Neutrophil (primary cell): ENCODE measurements around the gene BCAP31.

Experiments
- H3K27ac ChIP-seq: fragments of 200-600 bp; sonication (generic); 2 replicates; pipeline ENCODE4 v1.5.1; 2016; ENCODE audit warnings: mild to moderate bottlenecking, moderate library complexity
- H3K27me3 ChIP-seq: fragments of 200-600 bp; sonication (generic); 2 replicates; pipeline ENCODE4 v1.6.0; 2016; ENCODE audit warnings: mild to moderate bottlenecking
- H3K36me3 ChIP-seq: fragments of 200-600 bp; sonication (generic); 2 replicates; pipeline ENCODE4 v1.5.1; 2017
- H3K4me1 ChIP-seq, 2 experiments: fragments of 200-600 bp in 1 of 2; sonication (generic) in 1 of 2; 1 replicate in 1 of 2; 2 replicates in 1 of 2; pipeline versions ENCODE4 v1.5.1 to v1.6.1; 2013 to 2016; ENCODE audit warnings: low read depth in 1 of 2, low read length in 1 of 2, mild to moderate bottlenecking in 1 of 2, moderate library complexity in 1 of 2; ENCODE audit not compliant: control insufficient read depth in 1 of 2, insufficient read depth in 1 of 2
- H3K4me3 ChIP-seq, 2 experiments: fragments of 200-600 bp in 1 of 2; sonication (generic) in 1 of 2; 1 replicate in 1 of 2; 2 replicates in 1 of 2; pipeline ENCODE4 v1.5.1; 2013 to 2016; ENCODE audit warnings: low read depth in 1 of 2, low read length in 1 of 2, mild to moderate bottlenecking in 1 of 2, moderate library complexity in 1 of 2
- H3K9me3 ChIP-seq: fragments of 200-600 bp; sonication (generic); 2 replicates; pipeline ENCODE4 v1.5.1; 2016
- CTCF ChIP-seq: fragments of 200-600 bp; sonication (generic); IDR thresholded peaks from 2 replicates; pipeline ENCODE4 v1.5.1; 2016; ENCODE audit warnings: antibody characterized with exemption

BCAP31 gene

GRCh38 chrX:153724252-153725038, at the start of gene BCAP31, which contains the start of gene ABCD1:
TSS of gene BCAP31 (minus strand) at chrX:153724387. CDS start at chrX:153723244, 1,143 bp downstream.
TSS of gene ABCD1 (plus strand) at chrX:153724856. CDS start at chrX:153725267, 411 bp downstream.
- H3K27ac ChIP-seq = peak within 1 kb of the TSS; percentile 94
- no peaks in the 10 kb centered on the region for H3K27me3 ChIP-seq
- H3K9me3 ChIP-seq = no peaks in the 10 kb centered on the region
- TF ChIP-seq CTCF = peak; percentile 20
- peak within 1 kb of the TSS; percentile 70 to 72 for H3K4me3 ChIP-seq
- H3K36me3 ChIP-seq = peaks cover 20% of the 10 kb centered on the region
- H3K4me1 ChIP-seq = peaks cover 45 to 50% of the 10 kb centered on the region in 2 experiments

- Histone ChIP-seq H3K36me3 (no peaks in the 10 kb centered on the region), H3K4me1 (no peaks in the 10 kb centered on the region), H3K27ac (no peak overlapping the region), H3K4me3 (no peak overlapping the region), H3K9me3 (no peaks in the 10 kb centered on the region), H3K27me3 (no peaks in the 10 kb centered on the region)
- TF ChIP-seq CTCF = no peak
These were observed 49.0 kb upstream of the BCAP31 start for GRCh38 chrX:153773218-153773611.

- H3K27me3 ChIP-seq = no peaks in the 10 kb centered on the region
- no peaks in the 10 kb centered on the region for H3K36me3 ChIP-seq
- H3K9me3 ChIP-seq = no peaks in the 10 kb centered on the region
- no peaks in the 10 kb centered on the region for H3K4me1 ChIP-seq
- H3K27ac ChIP-seq = no peak overlapping the region
- H3K4me3 ChIP-seq = no peak overlapping the region
- TF ChIP-seq CTCF = no peak
These were observed 48.4 kb upstream of the BCAP31 start for GRCh38 chrX:153772316-153773217.

- TF ChIP-seq CTCF = no peak
- no peaks in the 10 kb centered on the region for H3K36me3 ChIP-seq
- no peaks in the 10 kb centered on the region for H3K9me3 ChIP-seq
These were observed 47.5 kb upstream of the BCAP31 start for GRCh38 chrX:153771415-153772315.

More at GRCh38 chrX:153771415-153772315, 47.5 kb upstream of the BCAP31 start:
- no peak overlapping the region for H3K27ac ChIP-seq
- no peak overlapping the region for H3K4me3 ChIP-seq
- no peaks in the 10 kb centered on the region for H3K4me1 ChIP-seq
- H3K27me3 ChIP-seq = peaks cover 4% of the 10 kb centered on the region
